ENCODE results near the gene RYR1. TPM values are rescaled to one million over a fixed set of nuclear protein-coding genes. Genes with fewer than 3 reads are reported as not detected.
A peak's percentile ranks its signal among the peaks of the same experiment; 100 is the strongest.

Gene RYR1
- total RNA-seq (2014; rRNA removed; shearing (Covaris generic)) = not detected in 2 replicates

- DNase-seq (ENCODE audit: low spot score) = no peak
These were observed at the start of gene RYR1 for GRCh38 chr19:38433268-38433733. RYR1 (plus strand) TSS chr19:38433691; CDS start chr19:38433830, 139 bp downstream.

- DNase-seq (ENCODE audit: low spot score) = no peak
These were observed 49.7 kb upstream of the RYR1 start for GRCh38 chr19:38383743-38384142.

- DNase-seq (ENCODE audit: low spot score) = no peak
These were observed 49.1 kb upstream of the RYR1 start for GRCh38 chr19:38384209-38385027.

- DNase-seq (ENCODE audit: low spot score) = no peak
These were observed 48.3 kb upstream of the RYR1 start for GRCh38 chr19:38385057-38385803.

GRCh38 chr19:38385804-38386257 lies 47.7 kb upstream of the RYR1 start:
- no peak for DNase-seq (ENCODE audit: low spot score)

- DNase-seq (ENCODE audit: low spot score) = no peak
These were observed 47.1 kb upstream of the RYR1 start for GRCh38 chr19:38386300-38386970.

- DNase-seq (ENCODE audit: low spot score) = no peak
These were observed 46.4 kb upstream of the RYR1 start for GRCh38 chr19:38386971-38387549.

GRCh38 chr19:38387550-38388348 lies 45.7 kb upstream of the RYR1 start, which contains the start of gene GGN:
GGN (minus strand) TSS chr19:38388034; CDS start chr19:38387261, 773 bp downstream.
- DNase-seq (ENCODE audit: low spot score) = peak; percentile 94

- no peak for DNase-seq (ENCODE audit: low spot score)
These were observed 45.0 kb upstream of the RYR1 start, which contains the start of gene SPRED3 for GRCh38 chr19:38388349-38389100. SPRED3 (plus strand) TSS chr19:38388697; CDS start chr19:38390303, 1,606 bp downstream.

- DNase-seq (ENCODE audit: low spot score) = peak; percentile 79
These were observed 44.2 kb upstream of the RYR1 start for GRCh38 chr19:38389101-38389925.

- no peak for DNase-seq (ENCODE audit: low spot score)
These were observed 43.2 kb upstream of the RYR1 start for GRCh38 chr19:38389957-38390924.

GRCh38 chr19:38391911-38392464 lies 41.5 kb upstream of the RYR1 start:
- DNase-seq (ENCODE audit: low spot score) = no peak

GRCh38 chr19:38392707-38393308 lies 40.7 kb upstream of the RYR1 start:
- DNase-seq (ENCODE audit: low spot score) = no peak

- no peak for DNase-seq (ENCODE audit: low spot score)
These were observed 39.0 kb upstream of the RYR1 start for GRCh38 chr19:38394488-38394887.

- no peak for DNase-seq (ENCODE audit: low spot score)
These were observed 37.9 kb upstream of the RYR1 start for GRCh38 chr19:38395381-38396114.

- no peak for DNase-seq (ENCODE audit: low spot score)
These were observed 34.4 kb upstream of the RYR1 start for GRCh38 chr19:38399081-38399480.

All from H4 (cell line).